Jurkat, Clone E6-1 (cell line): ENCODE data around the gene DHRSX.
A peak's percentile ranks its signal among the peaks of the same experiment; 100 is the strongest.

Experiments used
- DNase-seq: peaks from one replicate; pipeline ENCODE4 v3.0.0-alpha.2; 2011; ENCODE audit warnings: low read depth, low spot score
- H3K4me3 ChIP-seq: 2 replicates; pipeline ENCODE4 v1.5.1; 2011; ENCODE audit warnings: mild to moderate bottlenecking, low read length, control low read depth, moderate library complexity

The DHRSX gene

GRCh38 chrX:2501559-2502102 lies 855 bp upstream of the DHRSX start:
- no peak overlapping the region for H3K4me3 ChIP-seq
- DNase-seq, result no peak

- no peak for DNase-seq
- peak overlapping the region; percentile 59 for H3K4me3 ChIP-seq
These were observed 529 bp downstream of the DHRSX start for GRCh38 chrX:2500091-2500802.

GRCh38 chrX:2499507-2499906 lies 1.3 kb downstream of the DHRSX start:
- DNase-seq, result no peak
- peak overlapping the region; percentile 59 for H3K4me3 ChIP-seq

- no peak overlapping the region for H3K4me3 ChIP-seq
- DNase-seq, result no peak
These were observed 1.9 kb downstream of the DHRSX start for GRCh38 chrX:2498781-2499302.

GRCh38 chrX:2497961-2498780 lies 2.6 kb downstream of the DHRSX start:
- no peak overlapping the region for H3K4me3 ChIP-seq
- no peak for DNase-seq

GRCh38 chrX:2495595-2495994 lies 5.2 kb downstream of the DHRSX start:
- DNase-seq, result no peak
- no peak overlapping the region for H3K4me3 ChIP-seq

- DNase-seq, result no peak
- H3K4me3 ChIP-seq, result no peak overlapping the region
These were observed 8.1 kb downstream of the DHRSX start for GRCh38 chrX:2492531-2493218.

- H3K4me3 ChIP-seq, result no peak overlapping the region
- no peak for DNase-seq
These were observed 10.1 kb downstream of the DHRSX start for GRCh38 chrX:2490634-2491033.

GRCh38 chrX:2489446-2490445 lies 11.0 kb downstream of the DHRSX start:
- no peak for DNase-seq
- H3K4me3 ChIP-seq, result no peak overlapping the region

GRCh38 chrX:2488621-2489285 lies 12.0 kb downstream of the DHRSX start:
- no peak for DNase-seq
- H3K4me3 ChIP-seq, result no peak overlapping the region

GRCh38 chrX:2487366-2487765 lies 13.4 kb downstream of the DHRSX start:
- no peak for DNase-seq
- H3K4me3 ChIP-seq, result no peak overlapping the region

GRCh38 chrX:2486476-2487133 lies 14.2 kb downstream of the DHRSX start:
- no peak for DNase-seq
- H3K4me3 ChIP-seq, result no peak overlapping the region

- DNase-seq, result no peak
- H3K4me3 ChIP-seq, result no peak overlapping the region
These were observed 14.9 kb downstream of the DHRSX start for GRCh38 chrX:2485789-2486345.

GRCh38 chrX:2484721-2485648 lies 15.8 kb downstream of the DHRSX start:
- DNase-seq, result no peak
- H3K4me3 ChIP-seq, result no peak overlapping the region

- no peak overlapping the region for H3K4me3 ChIP-seq
- DNase-seq, result no peak
These were observed 16.5 kb downstream of the DHRSX start for GRCh38 chrX:2484256-2484655.

GRCh38 chrX:2483398-2484060 lies 17.2 kb downstream of the DHRSX start:
- no peak overlapping the region for H3K4me3 ChIP-seq
- DNase-seq, result no peak
